ENCODE measurements around the gene XPNPEP1. TPM values are rescaled to one million over a fixed set of nuclear protein-coding genes. Genes with fewer than 3 reads are reported as not detected.

Gene XPNPEP1
- total RNA-seq, 8 experiments from 2014 or later = 51.0 to 121 (median 86.3) TPM

DNA sequence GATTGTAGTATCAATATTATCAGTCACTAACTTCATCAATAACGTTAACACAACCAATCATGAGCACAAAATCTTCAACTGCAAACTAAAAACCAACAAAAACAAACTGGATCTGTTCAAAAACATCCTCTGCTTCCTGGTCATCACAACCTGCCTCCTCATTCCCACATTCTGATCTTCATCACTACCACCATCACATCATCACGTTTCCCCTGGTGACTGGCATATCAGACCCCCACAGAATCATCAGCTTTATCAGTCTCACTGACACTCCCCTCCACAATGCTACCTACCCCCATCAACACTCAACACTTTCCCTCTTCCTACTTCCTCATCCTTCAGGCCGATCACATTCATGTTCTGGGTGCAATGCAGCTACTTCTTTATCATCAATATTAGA is 11.4 kb downstream of the XPNPEP1 start:
- Histone ChIP-seq H3K27ac (no peak overlapping the region), H3K4me1 (replicated peaks in 1 of 2) (no peaks in the 10 kb centered on the region), H3K4me3 (no peak overlapping the region)
- in situ Hi-C loops (cut with MboI; ENCODE audit: low pct_unique_long_range_greater_than_20kb in 2 of 9, low sequenced_read_pairs in 9 of 9, unreplicated experiment in 9 of 9) = no loop called here
- ATAC-seq (replicated peaks in 6 of 8) = no peak
- WGBS, 10 experiments = 72 to 100% (median 94%) methylated on average over 1 to 3 of the region's 3 CpGs; no CpG with 5 or more reads in 2 of the 10 experiments

DNA sequence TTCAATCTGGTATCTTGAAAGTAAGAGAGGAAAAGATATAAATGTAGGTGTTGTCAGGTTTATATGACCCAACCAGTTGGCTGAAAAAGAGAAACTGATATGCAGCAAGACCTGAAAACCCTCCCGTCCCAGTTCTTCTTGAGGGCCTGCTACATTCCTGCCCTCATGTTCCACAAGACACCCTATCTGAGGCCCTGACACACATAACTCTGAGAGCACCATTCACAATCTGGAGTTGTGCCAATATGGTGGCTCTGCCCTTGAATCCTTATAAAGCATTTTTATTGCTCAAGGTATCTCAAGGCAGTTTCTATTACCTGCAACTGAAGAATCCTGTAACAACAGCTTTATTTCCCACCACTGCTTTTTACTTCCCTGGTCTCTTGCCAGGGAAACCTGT is 17.0 kb downstream of the XPNPEP1 start:
- Histone ChIP-seq H3K4me3 (no peak overlapping the region), H3K27ac (no peak overlapping the region), H3K4me1 (replicated peaks in 1 of 2) (no peaks in the 10 kb centered on the region)
- ATAC-seq (replicated peaks in 6 of 8) = no peak
- in situ Hi-C loops (cut with MboI; ENCODE audit: low pct_unique_long_range_greater_than_20kb in 2 of 9, low sequenced_read_pairs in 9 of 9, unreplicated experiment in 9 of 9) = no loop called here
- 100% methylated on average over 1 of the region's 1 CpG; no CpG with 5 or more reads in 8 of the 10 experiments for WGBS, 10 experiments

DNA sequence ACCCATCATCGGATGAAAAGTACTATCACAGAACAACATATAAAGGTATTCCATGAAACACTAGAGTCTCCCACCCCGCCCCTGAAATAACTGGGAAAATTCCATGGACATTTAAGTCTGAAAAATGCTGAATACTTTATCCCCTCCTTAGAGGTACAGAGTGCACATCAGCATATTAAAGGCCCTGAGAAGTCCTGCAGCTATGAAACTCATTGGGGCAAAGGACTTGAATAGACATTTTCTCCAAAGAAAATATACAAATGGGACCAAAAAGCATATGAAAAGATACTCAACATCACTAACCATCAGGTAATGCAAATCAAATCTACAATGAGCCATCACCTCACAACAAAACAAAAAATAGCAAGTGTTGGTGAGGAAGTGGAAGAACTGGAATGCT is 18.9 kb downstream of the XPNPEP1 start:
- H3K4me1 ChIP-seq (replicated peaks in 1 of 2) = no peaks in the 10 kb centered on the region
- no peak overlapping the region for H3K27ac ChIP-seq
- ATAC-seq (replicated peaks in 6 of 8) = no peak
- in situ Hi-C loops (cut with MboI; ENCODE audit: low pct_unique_long_range_greater_than_20kb in 2 of 9, low sequenced_read_pairs in 9 of 9, unreplicated experiment in 9 of 9) = no loop called here
- H3K4me3 ChIP-seq = no peak overlapping the region
- 93 to 100% (median 100%) methylated on average over 2 of the region's 2 CpGs; no CpG with 5 or more reads in 7 of the 10 experiments for WGBS, 10 experiments

DNA sequence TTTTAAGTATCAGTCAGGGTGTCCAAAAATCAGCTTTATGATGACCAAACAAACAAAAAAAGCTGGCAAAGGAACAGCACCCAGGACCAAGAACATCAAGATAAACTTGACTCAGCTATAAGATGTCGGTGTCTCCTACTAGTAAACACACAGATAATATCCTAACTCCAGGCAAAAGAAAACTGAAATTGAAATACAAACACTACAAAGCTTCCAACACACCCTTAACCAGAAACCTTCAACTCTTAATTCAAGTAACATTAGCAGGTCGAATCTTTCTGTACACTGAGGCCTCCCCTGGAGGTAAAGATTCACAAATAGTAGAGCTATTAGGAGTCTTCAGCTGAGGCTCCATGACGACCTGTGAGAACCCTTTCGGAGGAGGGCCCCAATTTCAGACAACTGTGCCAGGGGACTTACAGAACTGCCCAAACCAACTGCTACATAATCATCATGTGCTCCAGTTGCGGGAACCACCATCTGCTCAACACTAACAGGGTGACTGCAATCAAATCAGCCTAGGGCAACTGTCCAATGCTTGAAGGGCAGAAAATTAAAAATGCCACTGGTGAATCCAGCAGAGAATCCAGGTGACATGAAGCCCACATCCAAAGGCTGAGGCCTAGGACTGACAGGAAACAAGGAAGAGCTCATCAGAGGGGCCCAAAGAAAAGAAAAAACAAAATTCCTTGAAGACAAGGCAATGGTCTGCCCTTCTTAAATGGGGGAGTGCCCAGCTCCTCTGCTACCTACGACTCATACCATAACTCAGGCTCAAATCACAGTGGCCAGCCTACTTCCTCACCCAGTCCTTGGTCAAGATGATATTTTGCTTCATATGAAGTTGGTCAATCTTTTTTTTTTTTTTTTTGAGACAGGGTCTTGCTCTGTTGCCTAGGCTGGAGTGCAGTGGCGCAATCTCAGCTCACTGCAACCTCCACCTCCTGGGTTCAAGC is 20.0 kb downstream of the XPNPEP1 start:
- no peak overlapping the region for H3K4me3 ChIP-seq
- no peaks in the 10 kb centered on the region for H3K4me1 ChIP-seq (replicated peaks in 1 of 2)
- in situ Hi-C loops (cut with MboI; ENCODE audit: low pct_unique_long_range_greater_than_20kb in 2 of 9, low sequenced_read_pairs in 9 of 9, unreplicated experiment in 9 of 9) = no loop called here
- 71 to 100% (median 83%) methylated on average over 1 to 6 of the region's 7 CpGs; no CpG with 5 or more reads in 1 of the 10 experiments for WGBS, 10 experiments
- no peak overlapping the region for H3K27ac ChIP-seq
- ATAC-seq (replicated peaks in 6 of 8) = peak in 4 of 8 experiments; percentile 8 to 48 (median 19)

DNA sequence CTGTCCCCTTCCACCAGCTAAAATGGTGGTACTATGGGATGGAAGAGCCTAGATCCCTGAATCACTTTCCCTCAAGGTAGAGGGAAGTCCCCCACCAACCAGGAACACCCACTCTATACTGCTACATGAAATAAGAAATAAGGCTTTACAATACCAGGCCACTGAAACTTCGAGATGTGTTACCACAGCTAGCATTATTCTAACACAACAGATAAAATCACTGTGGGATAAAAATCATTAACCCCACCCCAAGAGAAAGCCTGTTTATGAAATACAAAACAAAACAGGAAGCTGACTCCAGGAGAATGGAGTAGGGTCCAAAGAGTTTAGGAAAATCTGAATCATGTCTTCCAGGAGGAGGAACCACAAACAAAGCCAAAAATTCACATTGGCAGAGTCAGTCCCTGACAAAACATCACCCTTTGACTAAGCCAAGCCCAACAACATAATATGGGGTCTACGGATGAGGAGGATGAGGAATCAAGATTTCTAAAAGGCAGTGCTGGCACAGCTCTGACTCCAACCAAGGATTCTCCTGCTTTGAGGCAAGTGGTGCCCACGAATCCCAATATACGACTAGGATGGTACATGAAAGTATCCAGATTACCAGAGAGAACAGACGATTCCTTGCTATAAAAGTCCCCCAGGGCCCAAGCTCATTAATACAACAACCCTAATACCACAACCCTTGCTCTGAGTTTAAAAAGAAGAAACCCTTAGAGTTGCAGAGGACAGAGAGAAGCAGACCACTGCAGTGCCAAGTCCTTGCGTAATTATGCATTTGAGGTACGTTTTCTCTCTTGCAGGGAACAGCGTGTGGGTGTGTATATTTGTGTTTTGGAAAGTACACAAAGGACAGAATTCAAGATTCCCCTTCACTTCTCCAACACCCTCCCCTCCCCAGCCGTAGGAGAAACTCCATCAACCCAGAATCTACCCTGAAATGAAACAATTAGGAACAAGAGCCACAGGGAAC is 23.7 kb downstream of the XPNPEP1 start:
- 0 to 100% (median 93%) methylated on average over 2 to 9 of the region's 9 CpGs for WGBS, 10 experiments
- Histone ChIP-seq H3K27ac (no peak overlapping the region), H3K4me3 (no peak overlapping the region), H3K4me1 (replicated peaks in 1 of 2) (peaks cover 0 to 3% of the 10 kb centered on the region in 2 donors)
- peak in 1 of 8 experiments; percentile 17 for ATAC-seq (replicated peaks in 6 of 8)
- in situ Hi-C loops (cut with MboI; ENCODE audit: low pct_unique_long_range_greater_than_20kb in 2 of 9, low sequenced_read_pairs in 9 of 9, unreplicated experiment in 9 of 9) = loop anchor here in 5 of 9 experiments (25.0 kb wide), 3 partner anchors 213 to 388 kb away; no protein-coding TSS in a partner anchor

DNA sequence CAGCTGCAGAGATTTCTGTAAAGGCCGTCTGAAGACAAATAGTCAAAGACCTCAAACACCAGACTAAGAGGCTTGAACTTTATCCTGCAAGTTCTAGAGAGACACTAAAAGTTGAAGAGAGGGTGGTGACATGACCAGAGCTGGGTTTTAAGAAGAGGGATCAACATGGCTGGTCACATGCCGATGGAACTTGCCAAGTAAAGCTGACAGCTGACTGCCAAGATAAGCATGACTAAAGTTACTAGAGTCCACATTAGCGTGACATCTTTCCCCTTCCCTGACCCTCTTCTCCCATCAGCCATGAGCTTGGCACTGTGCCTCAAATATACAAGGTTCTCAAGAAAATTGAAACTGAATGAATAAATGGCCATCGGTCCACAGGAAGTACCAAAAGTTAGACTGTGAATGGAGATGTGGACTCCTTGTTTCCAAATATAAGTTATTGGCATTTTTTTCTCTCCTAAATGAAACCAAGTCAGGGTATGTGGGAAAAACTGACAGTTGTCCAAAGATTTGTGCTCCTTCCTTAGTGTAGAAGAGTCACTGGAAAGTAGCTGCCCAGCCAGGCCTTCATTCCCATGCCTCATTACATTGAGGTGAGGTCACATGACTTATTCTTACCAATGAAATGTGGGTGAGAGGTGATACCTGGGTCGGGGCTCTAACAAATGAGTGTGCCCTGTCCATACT is 24.5 kb downstream of the XPNPEP1 start:
- no peak for ATAC-seq (replicated peaks in 6 of 8)
- in situ Hi-C loops (cut with MboI; ENCODE audit: low pct_unique_long_range_greater_than_20kb in 2 of 9, low sequenced_read_pairs in 9 of 9, unreplicated experiment in 9 of 9) = loop anchor here in 5 of 9 experiments (25.0 kb wide), 3 partner anchors 213 to 388 kb away; no protein-coding TSS in a partner anchor
- Histone ChIP-seq H3K27ac (no peak overlapping the region), H3K4me1 (replicated peaks in 1 of 2) (peaks cover 0 to 3% of the 10 kb centered on the region in 2 donors), H3K4me3 (no peak overlapping the region)
- 15 to 100% (median 100%) methylated on average over 1 to 5 of the region's 5 CpGs; no CpG with 5 or more reads in 1 of the 10 experiments for WGBS, 10 experiments

DNA sequence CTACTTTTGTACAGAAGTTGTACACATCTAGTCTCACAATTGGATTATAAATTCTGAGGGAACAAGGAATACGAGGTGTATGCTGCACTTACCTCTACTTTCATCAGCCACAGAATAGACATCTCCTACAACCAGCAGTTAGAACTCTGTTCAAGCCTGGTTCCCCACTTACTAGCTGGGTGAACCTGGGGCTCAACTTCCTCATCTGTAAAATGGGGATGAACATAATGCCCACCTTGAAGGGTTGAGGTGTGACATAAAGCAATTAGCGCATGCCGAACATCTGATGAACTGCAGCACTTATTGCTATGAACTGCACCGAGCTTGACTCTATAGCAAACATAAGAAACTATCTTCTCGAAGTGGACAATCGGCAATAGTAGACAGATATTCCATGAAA is 25.3 kb downstream of the XPNPEP1 start:
- Histone ChIP-seq H3K4me3 (no peak overlapping the region), H3K4me1 (replicated peaks in 1 of 2) (peaks cover 0 to 11% of the 10 kb centered on the region in 2 donors), H3K27ac (no peak overlapping the region)
- in situ Hi-C loops (cut with MboI; ENCODE audit: low pct_unique_long_range_greater_than_20kb in 2 of 9, low sequenced_read_pairs in 9 of 9, unreplicated experiment in 9 of 9) = loop anchor here in 5 of 9 experiments (25.0 kb wide), 3 partner anchors 214 to 389 kb away; no protein-coding TSS in a partner anchor
- WGBS, 10 experiments = 73 to 100% (median 100%) methylated on average over 1 to 5 of the region's 6 CpGs; no CpG with 5 or more reads in 2 of the 10 experiments
- ATAC-seq (replicated peaks in 6 of 8) = no peak

DNA sequence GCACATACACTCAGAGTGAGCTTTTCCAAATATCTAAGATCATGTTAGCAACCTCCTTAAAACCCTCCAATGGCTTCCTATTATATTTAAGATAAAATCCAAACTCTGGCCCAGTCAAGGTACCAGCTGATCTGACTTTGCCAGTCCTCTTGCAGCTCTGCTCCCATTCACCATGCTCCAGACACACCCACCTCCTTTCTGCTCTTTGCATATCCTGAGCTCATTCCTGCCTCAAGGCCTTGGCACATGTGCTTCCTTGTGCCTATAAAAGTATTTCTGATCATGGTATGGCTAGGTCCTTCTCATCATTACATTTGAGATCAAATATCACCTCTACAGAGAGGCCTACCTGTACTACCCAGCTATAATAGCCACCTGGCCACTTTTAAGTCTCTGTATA is 27.5 kb downstream of the XPNPEP1 start:
- in situ Hi-C loops (cut with MboI; ENCODE audit: low pct_unique_long_range_greater_than_20kb in 2 of 9, low sequenced_read_pairs in 9 of 9, unreplicated experiment in 9 of 9) = loop anchor here in 5 of 9 experiments (25.0 kb wide), 3 partner anchors 216 to 391 kb away; no protein-coding TSS in a partner anchor
- ATAC-seq (replicated peaks in 6 of 8) = peak in 3 of 8 experiments; percentile 61 to 86 (median 66)
- no peak overlapping the region for H3K27ac ChIP-seq
- H3K4me1 ChIP-seq (replicated peaks in 1 of 2) = peaks cover 0 to 13% of the 10 kb centered on the region in 2 donors
- no peak overlapping the region for H3K4me3 ChIP-seq

DNA sequence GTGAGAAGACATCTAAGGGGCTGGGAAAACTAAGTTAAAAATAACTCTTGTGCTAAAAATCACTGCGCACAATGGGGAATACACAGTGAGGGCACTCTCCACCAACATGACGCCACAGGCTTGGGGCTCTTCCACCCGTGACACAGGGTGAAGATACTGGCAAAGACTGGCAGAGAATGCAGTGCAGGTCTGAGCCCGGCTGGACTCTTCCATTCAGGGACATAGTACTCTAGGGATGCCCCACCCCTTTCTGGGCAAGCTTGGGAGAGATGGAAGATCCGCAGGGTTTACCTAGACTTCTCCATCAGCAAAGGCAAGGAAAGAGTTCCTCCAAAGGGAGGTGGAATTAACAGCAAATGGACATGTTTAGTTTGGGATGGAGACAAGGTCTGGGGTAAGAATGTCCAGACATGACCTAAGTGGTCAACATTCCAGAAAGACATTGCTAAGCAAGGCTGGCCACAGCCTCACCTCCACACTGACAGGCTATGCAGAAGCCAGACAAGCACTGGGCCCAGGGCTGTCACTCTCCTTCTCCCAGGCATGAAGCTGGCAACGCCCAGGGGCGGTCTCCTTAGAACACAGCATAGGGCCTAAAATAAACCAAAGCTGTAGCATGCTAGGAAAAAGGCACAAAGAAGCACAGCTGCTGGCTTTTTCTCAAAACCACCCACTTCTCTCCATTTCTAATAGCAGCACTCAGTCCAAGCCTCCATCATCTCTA is 28.1 kb downstream of the XPNPEP1 start:
- Histone ChIP-seq H3K4me3 (no peak overlapping the region), H3K4me1 (replicated peaks in 1 of 2) (peaks cover 0 to 15% of the 10 kb centered on the region in 2 donors), H3K27ac (no peak overlapping the region)
- WGBS, 10 experiments = 20 to 100% (median 76%) methylated on average over 1 to 4 of the region's 7 CpGs; no CpG with 5 or more reads in 2 of the 10 experiments
- ATAC-seq (replicated peaks in 6 of 8) = peak; percentile 28 to 92 (median 58)
- in situ Hi-C loops (cut with MboI; ENCODE audit: low pct_unique_long_range_greater_than_20kb in 2 of 9, low sequenced_read_pairs in 9 of 9, unreplicated experiment in 9 of 9) = loop anchor here in 5 of 9 experiments (25.0 kb wide), 3 partner anchors 217 to 392 kb away; no protein-coding TSS in a partner anchor

DNA sequence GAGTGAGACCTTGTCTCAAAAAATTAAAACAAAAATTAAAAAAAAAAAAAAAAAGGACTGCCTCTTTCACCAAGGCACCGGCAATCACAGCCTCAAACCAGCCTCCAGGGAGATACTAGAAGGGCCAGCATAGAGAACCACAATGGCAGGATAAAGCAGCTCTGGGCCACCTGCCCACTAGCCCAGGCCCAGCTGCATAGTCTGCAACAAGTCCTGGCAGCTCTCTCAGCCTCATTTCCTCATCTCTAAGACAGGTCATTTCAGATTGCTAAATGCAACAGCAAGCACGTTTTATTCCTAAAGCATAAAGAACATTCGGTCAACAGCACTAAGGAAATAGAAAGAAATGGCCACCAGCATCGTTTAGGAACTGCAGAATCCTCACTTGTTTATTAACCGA is 28.8 kb downstream of the XPNPEP1 start:
- in situ Hi-C loops (cut with MboI; ENCODE audit: low pct_unique_long_range_greater_than_20kb in 2 of 9, low sequenced_read_pairs in 9 of 9, unreplicated experiment in 9 of 9) = loop anchor here in 5 of 9 experiments (25.0 kb wide), 3 partner anchors 218 to 393 kb away; no protein-coding TSS in a partner anchor
- WGBS, 10 experiments = 0 to 86% (median 51%) methylated on average over 1 to 5 of the region's 5 CpGs; no CpG with 5 or more reads in 1 of the 10 experiments
- peak in 2 of 8 experiments; percentile 2 to 39 for ATAC-seq (replicated peaks in 6 of 8)
- H3K4me3 ChIP-seq = no peak overlapping the region
- peaks cover 0 to 15% of the 10 kb centered on the region in 2 donors for H3K4me1 ChIP-seq (replicated peaks in 1 of 2)
- no peak overlapping the region for H3K27ac ChIP-seq

DNA sequence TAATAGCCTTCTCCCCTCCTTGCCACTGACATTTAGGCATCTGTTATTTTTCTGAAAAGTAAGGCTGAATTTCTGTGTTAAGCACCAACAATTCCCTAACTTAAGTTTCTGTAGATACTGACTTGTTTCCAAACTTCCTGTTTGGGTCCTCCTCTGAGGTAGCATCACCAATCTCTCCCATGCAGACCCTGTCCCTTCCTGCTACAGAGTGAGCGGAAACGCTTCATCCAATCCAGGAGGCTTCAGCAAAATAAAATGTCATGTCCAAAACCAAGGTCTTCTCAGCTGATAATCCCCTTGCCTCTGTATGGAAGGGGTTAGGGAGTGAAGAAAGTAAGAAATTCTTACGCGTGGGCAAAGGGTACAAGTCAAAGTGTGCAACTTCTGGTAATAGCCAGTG is 29.9 kb downstream of the XPNPEP1 start:
- WGBS, 10 experiments = 72 to 100% (median 96%) methylated on average over 2 to 4 of the region's 4 CpGs; no CpG with 5 or more reads in 1 of the 10 experiments

More for the DNA sequence above, 29.9 kb downstream of the XPNPEP1 start:
- in situ Hi-C loops (cut with MboI; ENCODE audit: low pct_unique_long_range_greater_than_20kb in 2 of 9, low sequenced_read_pairs in 9 of 9, unreplicated experiment in 9 of 9) = loop anchor here in 5 of 9 experiments (25.0 kb wide), 3 partner anchors 219 to 394 kb away; no protein-coding TSS in a partner anchor
- Histone ChIP-seq H3K4me3 (no peak overlapping the region), H3K27ac (peak overlapping the region in 1 of 2 donors; percentile 12), H3K4me1 (replicated peaks in 1 of 2) (peaks cover 0 to 15% of the 10 kb centered on the region in 2 donors)
- ATAC-seq (replicated peaks in 6 of 8) = no peak
